CD4-positive, alpha-beta memory T cell (primary cell): ENCODE data around the gene SPTLC2. TPM values are rescaled to one million over a fixed set of nuclear protein-coding genes. Genes with fewer than 3 reads are reported as not detected.
"Not testable (repeated sequence)": the region's sequence is repeated elsewhere in the genome, so short reads cannot be mapped to it uniquely, and the experiment has no call there.

Source experiments
- CTCF ChIA-PET: fragments of 350-600 bp; sonication (Branson Sonifier 250); formaldehyde crosslinking; loops from one replicate; lab custom pipeline; 2021; ENCODE audit warnings: inconsistent platforms; ENCODE audit not compliant: partially characterized antibody; lab: Charles Lee
- POLR2A ChIA-PET: fragments of 350-600 bp; sonication (Branson Sonifier 250); formaldehyde crosslinking; loops from one replicate; lab custom pipeline; 2021; ENCODE audit not compliant: partially characterized antibody; lab: Charles Lee
- DNase-seq, 5 donors: peaks; one replicate each; pipeline versions ENCODE4 v3.0.0 to v3.0.0-alpha.2; 2020 to 2022; ENCODE audit warnings: mixed read lengths in 1 of 5
- H3K27ac ChIP-seq: one replicate; pipeline ENCODE4 v1.7.0; 2013; ENCODE audit warnings: low read depth, low read length
- H3K27me3 ChIP-seq: 2 replicates; pipeline ENCODE4 v1.7.0; 2013; ENCODE audit warnings: mild to moderate bottlenecking, low read length, moderate library complexity; ENCODE audit not compliant: insufficient read depth
- H3K36me3 ChIP-seq: 2 replicates; pipeline ENCODE4 v1.7.0; 2013; ENCODE audit warnings: mild to moderate bottlenecking, low read length, moderate library complexity; ENCODE audit not compliant: insufficient read depth
- H3K4me1 ChIP-seq: 2 replicates; pipeline ENCODE4 v1.7.0; 2013; ENCODE audit warnings: mild to moderate bottlenecking, low read length, moderate library complexity; ENCODE audit not compliant: insufficient read depth
- H3K4me3 ChIP-seq, 2 donors: one replicate each; pipeline ENCODE4 v1.7.0; 2013; ENCODE audit warnings: low read length in 2 of 2, mild to moderate bottlenecking in 1 of 2
- H3K9me3 ChIP-seq, 2 donors: one replicate each; pipeline ENCODE4 v1.7.0; 2013; ENCODE audit warnings: low read length in 2 of 2, control low read depth in 1 of 2; ENCODE audit not compliant: control insufficient read depth in 1 of 2
- H3K27ac Mint-ChIP-seq, 7 donors: one replicate each; pipeline ENCODE4 v1.8.0; 2020 to 2021; ENCODE audit warnings: mixed read lengths in 7 of 7, mild to moderate bottlenecking in 6 of 7, inconsistent platforms in 3 of 7, moderate library complexity in 3 of 7
- H3K27me3 Mint-ChIP-seq, 2 donors: one replicate each; pipeline ENCODE4 v1.8.0; 2020 to 2021; ENCODE audit warnings: mixed read lengths in 2 of 2
- H3K36me3 Mint-ChIP-seq, 2 donors: one replicate each; pipeline ENCODE4 v1.8.0; 2020 to 2021; ENCODE audit warnings: mixed read lengths in 2 of 2, inconsistent platforms in 1 of 2, mild to moderate bottlenecking in 1 of 2
- H3K4me1 Mint-ChIP-seq, 4 donors: one replicate each; pipeline ENCODE4 v1.8.0; 2020 to 2021; ENCODE audit warnings: mixed read lengths in 4 of 4, mild to moderate bottlenecking in 1 of 4
- H3K4me3 Mint-ChIP-seq, 8 donors: one replicate each; pipeline ENCODE4 v1.8.0; 2020 to 2021; ENCODE audit warnings: mixed read lengths in 8 of 8, mild to moderate bottlenecking in 7 of 8, moderate library complexity in 6 of 8, inconsistent platforms in 3 of 8
- H3K9me3 Mint-ChIP-seq, 8 donors: one replicate each; pipeline ENCODE4 v1.8.0; 2020 to 2021; ENCODE audit warnings: mixed read lengths in 8 of 8, mild to moderate bottlenecking in 5 of 8, inconsistent platforms in 3 of 8, moderate library complexity in 1 of 8
- intact Hi-C: fragments of 100-400 bp; cut with micrococcal nuclease; formaldehyde crosslinking; loops from one replicate; pipeline ENCODE4 v1.15.1; 2023
- polyA plus RNA-seq, 2 donors: library from polyadenylated mRNA; unstranded; fragments of 300-500 nt; fragmentation: Illumina TruSeq; gene quantifications; one replicate each; pipeline ENCODE4 v1.2.3, GENCODE V29; 2021
- total RNA-seq, 2 experiments: library from RNA; stranded (reverse); gene quantifications; one replicate each; pipeline ENCODE4 v1.2.3, GENCODE V29; 2021

Gene SPTLC2
- total and polyA plus RNA-seq, 4 experiments from 2014 or later, result 11.2 to 31.3 (median 24.8) TPM

DNA sequence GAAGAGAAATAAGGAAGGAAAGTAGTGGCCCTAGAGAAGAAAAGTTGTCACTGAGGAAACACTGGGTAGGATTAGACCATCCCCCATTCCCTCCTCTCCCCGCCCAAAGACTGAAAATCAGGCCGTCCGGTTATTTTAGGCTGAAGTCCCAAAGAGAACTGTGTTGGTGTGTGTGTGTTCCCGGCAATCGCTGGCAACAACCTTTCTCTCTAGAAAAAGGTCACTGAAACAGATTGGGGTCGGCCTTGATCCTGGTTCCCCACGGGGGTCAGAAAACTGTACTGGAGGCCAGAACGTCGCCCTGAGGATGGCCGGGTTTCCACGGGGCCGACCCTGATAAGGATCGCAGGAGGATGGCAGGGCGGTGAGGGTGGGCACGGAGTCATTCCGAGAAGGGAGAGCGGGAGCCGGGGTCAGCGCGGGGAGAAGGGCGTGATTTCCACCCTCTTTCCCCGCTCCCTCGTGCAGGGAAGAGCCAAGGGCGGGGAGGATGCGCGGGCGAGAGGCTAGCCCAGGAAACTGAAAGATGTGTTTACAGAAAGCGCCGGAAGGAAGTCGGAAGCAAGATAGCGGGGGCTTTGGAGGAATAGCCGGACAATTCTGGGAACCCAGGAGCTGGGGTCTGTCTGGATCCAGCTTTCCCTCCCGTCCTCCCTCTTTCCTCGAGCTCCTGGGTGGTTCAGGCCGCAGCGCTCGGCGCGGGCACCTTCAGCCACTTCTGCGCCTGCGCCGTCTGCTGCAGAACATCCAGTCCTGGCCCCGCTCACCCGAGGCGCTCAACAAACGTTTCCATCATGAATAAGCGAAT, 25.3 kb upstream of the SPTLC2 start:
- Mint-ChIP-seq H3K36me3 (no peaks in the 10 kb centered on the region), H3K4me3 (peak overlapping the region; percentile 88 to 94 (median 90)), H3K9me3 (peaks cover 0 to 3% (median 0%) of the 10 kb centered on the region in 8 donors), H3K27me3 (peaks cover 0 to 1% of the 10 kb centered on the region in 2 donors), H3K27ac (peak overlapping the region; percentile 73 to 95 (median 92)), H3K4me1 (peaks cover 9 to 16% (median 13%) of the 10 kb centered on the region in 4 donors)
- Histone ChIP-seq H3K27ac (peak overlapping the region; percentile 55), H3K36me3 (no peaks in the 10 kb centered on the region), H3K4me3 (peak overlapping the region; percentile 57 to 59), H3K27me3 (no peaks in the 10 kb centered on the region), H3K4me1 (peaks cover 13% of the 10 kb centered on the region), H3K9me3 (no peaks in the 10 kb centered on the region)
- ChIA-PET CTCF (interaction anchor here (0.9 to 1.2 kb wide), 2 partner anchors 10 to 19 kb away, joined by 3 read pairs; no protein-coding TSS in a partner anchor), POLR2A (interaction anchor here (1.0 to 1.1 kb wide), 2 partner anchors 49 to 60 kb away, joined by 3 read pairs; no protein-coding TSS in a partner anchor)
- peak; percentile 48 to 63 (median 56) for DNase-seq
- intact Hi-C loops, result loop anchor here (1.0 kb wide), 1 partner anchor 25 kb away; the partner anchor contains the start of gene SPTLC2

GRCh38 chr14:77640756-77641533, 24.5 kb upstream of the SPTLC2 start:
- H3K27ac ChIP-seq, result no peak overlapping the region
- ChIA-PET POLR2A (no interaction called here), CTCF (interaction anchor here (0.7 to 1.2 kb wide), 3 partner anchors 9 to 147 kb away, joined by 3 to 4 read pairs (median 3); no protein-coding TSS in a partner anchor)
- peaks cover 0 to 1% of the 10 kb centered on the region in 2 donors for H3K27me3 Mint-ChIP-seq
- peaks cover 13% of the 10 kb centered on the region for H3K4me1 ChIP-seq
- no peaks in the 10 kb centered on the region for H3K27me3 ChIP-seq
- intact Hi-C loops, result loop anchor here (1.0 kb wide), 1 partner anchor 25 kb away; the partner anchor contains the start of gene SPTLC2
- peak overlapping the region; percentile 73 to 95 (median 92) for H3K27ac Mint-ChIP-seq
- H3K9me3 ChIP-seq, result no peaks in the 10 kb centered on the region
- H3K4me3 ChIP-seq, result peak overlapping the region in 1 of 2 donors; percentile 57
- no peaks in the 10 kb centered on the region for H3K36me3 ChIP-seq
- peak overlapping the region; percentile 88 to 94 (median 90) for H3K4me3 Mint-ChIP-seq
- H3K36me3 Mint-ChIP-seq, result no peaks in the 10 kb centered on the region
- DNase-seq, result no peak
- H3K9me3 Mint-ChIP-seq, result peaks cover 0 to 3% (median 0%) of the 10 kb centered on the region in 8 donors
- peaks cover 9 to 16% (median 13%) of the 10 kb centered on the region in 4 donors for H3K4me1 Mint-ChIP-seq

- H3K27ac ChIP-seq, result no peak overlapping the region
- Mint-ChIP-seq H3K9me3 (peaks cover 0 to 3% (median 0%) of the 10 kb centered on the region in 8 donors), H3K36me3 (no peaks in the 10 kb centered on the region), H3K27ac (no peak overlapping the region), H3K27me3 (no peaks in the 10 kb centered on the region), H3K4me3 (no peak overlapping the region), H3K4me1 (peaks cover 9 to 16% (median 13%) of the 10 kb centered on the region in 4 donors)
- H3K4me1 ChIP-seq, result peaks cover 13% of the 10 kb centered on the region
- DNase-seq, result no peak
- ChIA-PET CTCF (no interaction called here), POLR2A (no interaction called here)
- no peaks in the 10 kb centered on the region for H3K36me3 ChIP-seq
- intact Hi-C loops, result no loop called here
- no peaks in the 10 kb centered on the region for H3K27me3 ChIP-seq
- H3K4me3 ChIP-seq, result no peak overlapping the region
- no peaks in the 10 kb centered on the region for H3K9me3 ChIP-seq
These were observed 22.3 kb upstream of the SPTLC2 start for GRCh38 chr14:77638771-77639171.

GRCh38 chr14:77635869-77636268, 19.4 kb upstream of the SPTLC2 start:
- H3K27me3 Mint-ChIP-seq, H3K9me3 ChIP-seq, H3K9me3 Mint-ChIP-seq, H3K36me3 ChIP-seq, H3K4me1 ChIP-seq, H3K27ac ChIP-seq, H3K4me3 Mint-ChIP-seq, H3K27ac Mint-ChIP-seq, CTCF ChIA-PET, H3K36me3 Mint-ChIP-seq, DNase-seq, H3K27me3 ChIP-seq, H3K4me3 ChIP-seq, H3K4me1 Mint-ChIP-seq, intact Hi-C loops, POLR2A ChIA-PET: not testable (repeated sequence)

- H3K27ac Mint-ChIP-seq, H3K9me3 Mint-ChIP-seq, H3K27me3 ChIP-seq, H3K36me3 Mint-ChIP-seq, H3K4me1 ChIP-seq, intact Hi-C loops, CTCF ChIA-PET, H3K4me3 Mint-ChIP-seq, POLR2A ChIA-PET, H3K4me1 Mint-ChIP-seq, H3K36me3 ChIP-seq, H3K27ac ChIP-seq, DNase-seq, H3K4me3 ChIP-seq, H3K27me3 Mint-ChIP-seq, H3K9me3 ChIP-seq: not testable (repeated sequence)
These were observed 19.0 kb upstream of the SPTLC2 start for GRCh38 chr14:77635466-77635865.

DNA sequence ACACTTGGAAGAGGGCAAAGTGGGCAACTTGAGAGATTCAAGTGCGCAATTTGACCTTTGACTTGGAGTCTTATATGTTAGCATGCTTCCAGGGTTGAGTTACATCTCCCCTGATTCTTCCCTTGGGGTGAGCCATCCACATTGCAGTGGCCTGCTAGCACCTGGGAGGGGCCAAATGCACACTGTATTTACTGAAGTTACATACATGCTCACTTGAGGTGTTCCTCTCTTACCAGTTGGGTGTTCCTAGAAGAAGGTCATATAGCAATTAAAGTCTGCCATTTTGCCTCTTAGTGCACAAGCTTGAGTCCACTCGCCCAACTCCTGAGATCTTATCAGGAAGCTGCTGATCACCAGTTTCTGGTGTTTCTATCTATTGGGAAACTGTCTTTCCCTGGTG, 13.7 kb upstream of the SPTLC2 start:
- H3K4me3 ChIP-seq, result no peak overlapping the region
- intact Hi-C loops, result no loop called here
- no peak overlapping the region for H3K4me3 Mint-ChIP-seq
- H3K27ac Mint-ChIP-seq, result no peak overlapping the region
- no peaks in the 10 kb centered on the region for H3K4me1 ChIP-seq
- ChIA-PET POLR2A (no interaction called here), CTCF (no interaction called here)
- no peaks in the 10 kb centered on the region for H3K27me3 ChIP-seq
- peaks cover 0 to 16% (median 5%) of the 10 kb centered on the region in 8 donors for H3K9me3 Mint-ChIP-seq
- no peaks in the 10 kb centered on the region for H3K9me3 ChIP-seq
- no peaks in the 10 kb centered on the region for H3K4me1 Mint-ChIP-seq
- H3K36me3 ChIP-seq, result no peaks in the 10 kb centered on the region
- no peaks in the 10 kb centered on the region for H3K36me3 Mint-ChIP-seq
- no peak for DNase-seq
- H3K27ac ChIP-seq, result no peak overlapping the region
- no peaks in the 10 kb centered on the region for H3K27me3 Mint-ChIP-seq

- Histone ChIP-seq H3K4me3 (no peak overlapping the region), H3K27me3 (no peaks in the 10 kb centered on the region), H3K9me3 (no peaks in the 10 kb centered on the region), H3K4me1 (no peaks in the 10 kb centered on the region), H3K36me3 (no peaks in the 10 kb centered on the region), H3K27ac (no peak overlapping the region)
- ChIA-PET CTCF (no interaction called here), POLR2A (no interaction called here)
- DNase-seq, result no peak
- H3K27ac Mint-ChIP-seq, result no peak overlapping the region
- H3K9me3 Mint-ChIP-seq, result peaks cover 0 to 14% (median 3%) of the 10 kb centered on the region in 8 donors
- intact Hi-C loops, result no loop called here
- H3K27me3 Mint-ChIP-seq, result no peaks in the 10 kb centered on the region
- H3K4me3 Mint-ChIP-seq, result no peak overlapping the region
- H3K36me3 Mint-ChIP-seq, result no peaks in the 10 kb centered on the region
- no peaks in the 10 kb centered on the region for H3K4me1 Mint-ChIP-seq
These were observed 8.9 kb upstream of the SPTLC2 start for GRCh38 chr14:77625360-77625759.
